Measurements from ENCODE around the gene VMAC.

Gene VMAC

DNA sequence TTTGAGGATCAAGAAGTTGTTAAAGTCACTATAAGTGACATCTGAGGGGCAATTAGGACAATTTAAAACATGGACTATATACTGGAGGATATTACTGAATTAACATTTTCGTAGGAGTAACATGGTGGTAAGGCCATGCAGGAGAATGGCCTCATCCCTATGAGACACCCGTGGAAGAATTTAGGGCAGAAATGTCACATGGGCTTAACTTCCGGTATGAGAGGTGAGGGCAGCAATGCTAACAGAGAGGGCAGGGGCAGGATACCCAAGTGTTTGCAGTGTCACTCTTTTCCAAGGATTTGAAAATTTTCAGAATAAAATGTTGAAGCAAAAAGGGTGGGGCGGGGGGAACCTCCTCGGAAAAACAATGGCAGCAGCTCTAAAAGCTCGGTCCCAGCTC is 49.6 kb downstream of the VMAC start:
- DNase-seq, result no peak

DNA sequence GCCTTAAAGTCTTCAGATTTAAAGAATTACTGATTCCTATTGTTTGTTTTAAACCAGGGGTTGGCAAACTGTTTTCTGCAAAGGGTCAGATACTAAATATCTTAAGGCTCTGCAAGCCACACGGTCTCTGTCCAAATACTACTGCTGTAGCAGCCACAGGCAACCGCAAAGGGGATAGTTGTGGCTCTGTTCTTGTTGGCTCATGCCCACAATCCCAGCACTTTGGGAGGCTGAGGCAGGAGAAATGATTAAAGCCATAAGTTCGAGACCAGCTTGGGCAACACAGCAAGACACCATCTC is 50.9 kb downstream of the VMAC start:
- no peak for DNase-seq

DNA sequence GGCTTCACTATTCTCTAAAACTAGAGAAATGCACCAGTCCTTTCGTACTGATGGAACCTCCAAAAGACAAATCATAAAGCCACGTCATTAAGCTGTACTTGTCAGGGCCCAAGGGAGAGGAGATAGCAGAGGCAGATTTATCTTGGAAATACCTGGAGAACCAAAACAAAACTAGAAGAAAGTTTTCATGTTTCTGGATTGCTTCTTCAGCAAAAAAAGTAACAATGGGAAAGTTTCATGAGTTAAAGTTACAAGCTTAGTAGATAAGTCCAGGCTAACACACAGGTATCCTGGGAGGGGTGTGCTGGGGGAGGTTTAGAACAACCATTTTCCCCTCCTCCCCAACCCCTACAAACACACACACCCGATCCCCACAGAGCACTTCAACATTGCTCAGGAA is 51.7 kb downstream of the VMAC start:
- no peak for DNase-seq

DNA sequence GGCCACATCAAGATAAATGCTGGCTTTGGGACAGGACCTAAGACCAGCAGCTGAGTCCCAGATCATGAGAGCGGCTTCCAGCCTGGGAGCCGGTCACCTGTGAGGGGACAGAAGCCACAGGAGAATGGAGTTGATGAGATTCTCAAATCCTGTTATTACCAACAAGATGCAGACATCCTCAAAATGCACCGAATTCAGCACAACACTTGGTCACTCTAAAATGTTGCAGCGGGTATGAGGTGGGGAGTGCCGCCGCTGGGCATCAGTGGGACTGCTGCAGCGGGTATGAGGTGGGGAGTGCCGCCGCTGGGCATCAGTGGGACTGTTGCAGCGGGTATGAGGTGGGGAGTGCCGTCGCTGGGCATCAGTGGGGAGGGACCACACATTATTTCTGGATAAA is 52.1 kb downstream of the VMAC start:
- no peak for DNase-seq

DNA sequence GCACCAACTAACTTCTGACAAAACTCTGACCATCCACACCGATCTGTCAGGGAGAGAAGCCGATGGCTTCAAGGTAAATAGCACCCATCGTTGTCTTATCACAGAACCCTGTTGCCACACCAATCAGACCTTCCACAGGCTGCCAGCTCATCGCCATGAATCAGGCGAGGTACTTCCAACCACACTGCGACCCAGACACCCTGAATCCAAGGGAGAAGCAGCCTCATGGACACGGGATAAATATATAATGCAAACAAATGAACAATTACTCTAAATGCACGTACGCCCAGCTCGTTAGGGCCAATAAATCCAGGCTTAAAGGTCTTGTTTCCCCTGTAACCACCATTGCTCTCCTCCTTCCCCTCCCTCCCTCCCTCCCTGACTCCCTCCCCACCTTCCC is 52.5 kb downstream of the VMAC start:
- DNase-seq, result no peak

DNA sequence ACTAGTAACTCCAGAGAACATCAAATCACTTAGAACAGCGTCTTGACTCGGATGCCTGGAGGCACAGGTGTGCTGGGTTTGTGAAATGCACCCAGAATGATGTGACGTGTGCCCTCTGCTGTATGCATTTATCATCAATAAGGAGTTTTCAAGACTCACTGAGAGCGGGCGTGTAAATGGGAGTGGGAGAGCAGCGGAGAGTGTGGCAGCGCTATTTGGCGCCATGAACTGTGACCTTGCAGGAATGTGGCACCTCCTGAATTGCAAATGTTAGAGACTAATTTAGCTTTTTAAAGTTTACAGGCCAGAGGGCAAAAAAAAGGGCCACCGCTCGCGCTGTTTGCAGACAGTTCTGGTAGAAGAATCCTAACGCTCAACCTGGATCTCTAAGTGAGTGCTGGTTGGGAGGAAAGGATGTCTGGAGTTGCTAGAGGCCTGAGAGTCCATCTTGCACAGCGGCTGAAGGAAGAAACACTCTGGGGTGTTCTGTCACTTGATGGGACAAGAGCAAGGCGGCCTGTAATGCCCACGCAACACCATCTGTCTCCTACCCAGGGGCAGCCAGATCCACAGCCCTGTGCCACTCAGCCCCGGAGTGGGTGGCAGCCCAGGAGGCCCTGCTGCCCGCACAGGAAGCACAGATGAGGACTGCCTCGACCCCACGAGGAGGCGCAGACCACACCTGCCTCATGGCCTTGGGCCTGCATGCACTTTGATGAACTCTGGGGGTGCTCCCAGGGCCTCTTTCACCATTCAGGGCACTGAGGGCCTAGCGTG is 53.6 kb downstream of the VMAC start:
- no peak for DNase-seq

DNA sequence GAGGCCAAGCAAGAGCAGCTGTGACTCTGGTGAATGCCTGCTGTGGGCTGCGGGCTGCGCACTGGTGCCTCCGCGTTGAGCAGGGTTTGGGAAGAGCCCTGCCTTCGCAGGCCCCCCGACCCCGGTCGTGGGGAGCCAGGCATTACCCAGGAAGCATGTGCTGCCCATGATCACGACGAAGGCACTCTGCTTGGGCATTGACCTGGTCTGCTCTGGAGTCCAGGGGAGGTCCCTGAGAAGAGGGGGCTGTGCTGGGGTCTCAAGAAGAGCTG is 54.1 kb downstream of the VMAC start:
- DNase-seq, result no peak

DNA sequence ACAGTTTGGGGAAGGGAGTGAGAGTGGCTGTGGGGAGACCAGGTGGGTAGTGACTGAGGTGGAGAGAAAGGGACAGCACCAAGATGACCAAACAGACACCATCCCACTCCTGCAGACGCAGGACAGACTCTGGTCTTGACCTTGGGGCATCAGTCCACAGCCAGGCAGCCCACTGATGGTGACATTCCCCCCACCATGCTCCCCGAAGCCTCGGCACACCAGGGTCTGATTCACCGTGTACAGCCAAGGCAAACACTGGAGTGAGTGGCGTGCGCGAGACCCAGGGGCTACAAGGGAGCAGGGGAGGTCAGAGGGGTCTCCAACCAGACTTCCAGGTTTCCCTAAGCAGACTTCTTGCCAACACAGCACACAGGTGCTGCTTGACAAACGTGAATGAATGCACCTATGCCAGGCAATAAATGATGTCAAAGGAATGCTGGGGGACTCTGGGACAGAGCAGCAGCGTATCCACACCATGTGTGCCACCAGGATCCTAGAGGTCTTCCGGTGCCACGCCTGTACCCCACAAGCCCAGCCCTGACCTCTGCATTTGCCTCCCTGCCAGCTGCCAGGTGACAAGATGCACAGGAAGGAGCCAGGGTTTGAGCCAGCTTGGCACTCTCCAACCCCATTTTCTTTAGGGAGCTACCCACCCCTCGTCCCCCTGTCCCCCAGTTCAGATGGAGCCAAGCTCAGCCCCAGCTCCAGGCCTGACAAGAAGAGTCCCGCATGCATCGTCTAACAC is 54.8 kb downstream of the VMAC start:
- no peak for DNase-seq
